CD14-positive monocyte (primary cell): ENCODE measurements around the gene DHTKD1. TPM values are rescaled to one million over a fixed set of nuclear protein-coding genes. Genes with fewer than 3 reads are reported as not detected.

ENCODE experiments used
- DNase-seq, 3 donors: peaks; one replicate each; pipeline ENCODE4 v3.0.0-alpha.2; 2011 to 2022
- H2AFZ ChIP-seq: 2 replicates; pipeline ENCODE4 v1.6.0; 2012; ENCODE audit warnings: mild to moderate bottlenecking, low read depth, low read length, inconsistent platforms; ENCODE audit not compliant: insufficient read depth, poor library complexity, severe bottlenecking
- H3K27ac ChIP-seq, 2 donors: 1 replicate in 1 of 2; 2 replicates in 1 of 2; pipeline ENCODE4 v1.5.1; 2012 to 2013; ENCODE audit warnings: low read length in 2 of 2, control low read depth in 1 of 2, inconsistent platforms in 1 of 2, low read depth in 1 of 2, mild to moderate bottlenecking in 1 of 2
- H3K27me3 ChIP-seq, 2 donors: one replicate each; pipeline versions ENCODE4 v1.6.0 to v1.6.1; 2011 to 2013; ENCODE audit warnings: low read length in 2 of 2; ENCODE audit not compliant: control insufficient read depth in 2 of 2, insufficient read depth in 2 of 2
- H3K36me3 ChIP-seq, 2 donors: replicated peaks in 1 of 2; 1 replicate in 1 of 2; 2 replicates in 1 of 2; pipeline versions ENCODE4 v1.5.1 to v1.6.1; 2012 to 2013; ENCODE audit warnings: low read length in 2 of 2, control low read depth in 1 of 2, inconsistent platforms in 1 of 2, mild to moderate bottlenecking in 1 of 2; ENCODE audit not compliant: insufficient read depth in 2 of 2, control insufficient read depth in 1 of 2
- H3K4me1 ChIP-seq, 2 donors: 1 replicate in 1 of 2; 2 replicates in 1 of 2; pipeline versions ENCODE4 v1.5.1 to v1.6.1; 2012 to 2013; ENCODE audit warnings: low read length in 2 of 2, control low read depth in 1 of 2, inconsistent platforms in 1 of 2, mild to moderate bottlenecking in 1 of 2, moderate library complexity in 1 of 2; ENCODE audit not compliant: insufficient read depth in 2 of 2, control insufficient read depth in 1 of 2
- H3K4me2 ChIP-seq: replicated peaks from 2 replicates; pipeline ENCODE3; 2012; ENCODE audit warnings: low read length, moderate library complexity, mild to moderate bottlenecking; ENCODE audit not compliant: poor library complexity, severe bottlenecking; ENCODE audit errors: extremely low read depth
- H3K4me3 ChIP-seq, 3 experiments: fragments of 200-600 bp in 1 of 3; sonication (generic) in 1 of 3; replicated peaks in 1 of 3; 1 replicate in 2 of 3; 2 replicates in 1 of 3; pipeline ENCODE4 v1.5.1; 2011 to 2013; ENCODE audit warnings: low read length in 3 of 3, mild to moderate bottlenecking in 3 of 3, control low read depth in 2 of 3, low read depth in 2 of 3, inconsistent platforms in 1 of 3, moderate library complexity in 1 of 3
- H3K79me2 ChIP-seq: 2 replicates; pipeline ENCODE4 v1.6.0; 2012; ENCODE audit warnings: mild to moderate bottlenecking, control low read depth, inconsistent platforms, low read length, moderate library complexity; ENCODE audit not compliant: insufficient read depth
- H3K9ac ChIP-seq: 2 replicates; pipeline ENCODE4 v1.6.0; 2017; ENCODE audit warnings: low read length, mild to moderate bottlenecking; ENCODE audit not compliant: insufficient read depth, poor library complexity, severe bottlenecking
- H3K9me3 ChIP-seq, 2 donors: replicated peaks in 1 of 2; 1 replicate in 1 of 2; 2 replicates in 1 of 2; pipeline versions ENCODE4 v1.5.1 to v1.6.1; 2012 to 2013; ENCODE audit warnings: low read length in 2 of 2, control low read depth in 1 of 2; ENCODE audit not compliant: control insufficient read depth in 1 of 2, insufficient read depth in 1 of 2
- H4K20me1 ChIP-seq: 2 replicates; pipeline ENCODE4 v1.6.0; 2012; ENCODE audit warnings: mild to moderate bottlenecking, low read length, control low read depth, moderate library complexity; ENCODE audit not compliant: insufficient read depth
- H3K27ac Mint-ChIP-seq, 7 donors: one replicate each; pipeline ENCODE4 v1.8.0; 2020; ENCODE audit warnings: mild to moderate bottlenecking in 7 of 7, mixed read lengths in 7 of 7, moderate library complexity in 6 of 7, inconsistent platforms in 2 of 7
- H3K27me3 Mint-ChIP-seq, 3 donors: one replicate each; pipeline ENCODE4 v1.8.0; 2021 to 2022; ENCODE audit warnings: low read depth in 3 of 3, mild to moderate bottlenecking in 3 of 3, mixed read lengths in 3 of 3, moderate library complexity in 3 of 3, inconsistent platforms in 1 of 3
- H3K36me3 Mint-ChIP-seq, 2 donors: one replicate each; pipeline ENCODE4 v1.8.0; 2020; ENCODE audit warnings: mixed read lengths in 2 of 2, inconsistent platforms in 1 of 2, mild to moderate bottlenecking in 1 of 2
- H3K4me1 Mint-ChIP-seq: one replicate; pipeline ENCODE4 v1.8.0; 2020; ENCODE audit warnings: mild to moderate bottlenecking, mixed read lengths
- H3K4me3 Mint-ChIP-seq, 2 donors: one replicate each; pipeline ENCODE4 v1.8.0; 2020; ENCODE audit warnings: mild to moderate bottlenecking in 2 of 2, mixed read lengths in 2 of 2, moderate library complexity in 1 of 2
- H3K9me3 Mint-ChIP-seq, 7 donors: one replicate each; pipeline ENCODE4 v1.8.0; 2020 to 2022; ENCODE audit warnings: mixed read lengths in 7 of 7, mild to moderate bottlenecking in 6 of 7, moderate library complexity in 6 of 7, inconsistent platforms in 2 of 7
- CTCF ChIP-seq: fragments of 200-600 bp; IDR thresholded peaks from one replicate; pipeline ENCODE4 v1.8.0; 2022; ENCODE audit warnings: antibody characterized with exemption, mild to moderate bottlenecking
- WGBS: methylation state at CpG from one replicate; pipeline ENCODE4 v1.1.5; 2013; ENCODE audit warnings: missing lambda C conversion rate; ENCODE audit not compliant: insufficient coverage; 5-methylcytosine and 5-hydroxymethylcytosine counted together
- intact Hi-C, 2 donors: fragments of 100-400 bp; cut with micrococcal nuclease; formaldehyde crosslinking; loops; one replicate each; pipeline versions ENCODE4 v1.15.0 to v1.15.1; 2023
- polyA plus RNA-seq, 3 donors: library from polyadenylated mRNA; depleted of rRNA in 1 of 3; unstranded in 2 of 3; stranded (reverse) in 1 of 3; fragments of 300-500 nt in 2 of 3; fragments of >200 nt in 1 of 3; fragmentation: Illumina TruSeq in 2 of 3; gene quantifications; 1 replicate in 2 of 3; 2 replicates in 1 of 3; pipeline ENCODE4 v1.2.3, GENCODE V29; 2012 to 2021

Gene DHTKD1
- polyA plus RNA-seq, 3 donors = 7.0 to 12.1 (median 11.2) TPM

- Histone ChIP-seq H3K4me3 (no peak overlapping the region), H3K4me2 (no peak overlapping the region), H4K20me1 (no peaks in the 10 kb centered on the region), H3K9me3 (no peaks in the 10 kb centered on the region), H3K27me3 (no peaks in the 10 kb centered on the region), H2AFZ (no peak overlapping the region), H3K9ac (no peak overlapping the region), H3K4me1 (peaks cover 19% of the 10 kb centered on the region in 2 donors), H3K79me2 (no peaks in the 10 kb centered on the region), H3K27ac (no peak overlapping the region), H3K36me3 (peaks cover 18 to 68% of the 10 kb centered on the region in 2 donors)
- TF ChIP-seq CTCF = no peak
- Mint-ChIP-seq H3K27ac (no peak overlapping the region), H3K4me1 (peaks cover 25% of the 10 kb centered on the region), H3K9me3 (no peaks in the 10 kb centered on the region), H3K36me3 (peaks cover 33 to 66% of the 10 kb centered on the region in 2 donors), H3K27me3 (peaks cover 0 to 1% (median 0%) of the 10 kb centered on the region in 3 donors), H3K4me3 (no peak overlapping the region)
- intact Hi-C loops = no loop called here
- DNase-seq = no peak
- WGBS = no CpG with 5 or more reads among the region's 2 CpGs
These were observed 44.9 kb downstream of the DHTKD1 start for GRCh38 chr10:12113627-12114026.

GRCh38 chr10:12121673-12122072, 52.9 kb downstream of the DHTKD1 start:
- no peak overlapping the region for H3K27ac ChIP-seq
- no peak overlapping the region for H3K4me3 Mint-ChIP-seq
- DNase-seq = no peak
- no peak overlapping the region for H3K9ac ChIP-seq
- no peaks in the 10 kb centered on the region for H3K79me2 ChIP-seq
- no peaks in the 10 kb centered on the region for H3K27me3 Mint-ChIP-seq
- WGBS = 93% methylated on average over 3 of the region's 4 CpGs
- no peak overlapping the region for H2AFZ ChIP-seq
- no peaks in the 10 kb centered on the region for H3K4me1 ChIP-seq
- no peak overlapping the region for H3K27ac Mint-ChIP-seq
- H3K36me3 Mint-ChIP-seq = peaks cover 55 to 72% of the 10 kb centered on the region in 2 donors
- H3K36me3 ChIP-seq = peaks cover 39 to 64% of the 10 kb centered on the region in 2 donors
- H3K27me3 ChIP-seq = no peaks in the 10 kb centered on the region
- peaks cover 0 to 4% (median 1%) of the 10 kb centered on the region in 7 donors for H3K9me3 Mint-ChIP-seq
- no peaks in the 10 kb centered on the region for H3K9me3 ChIP-seq
- TF ChIP-seq CTCF = no peak
- H4K20me1 ChIP-seq = no peaks in the 10 kb centered on the region
- H3K4me1 Mint-ChIP-seq = no peaks in the 10 kb centered on the region
- H3K4me2 ChIP-seq = no peak overlapping the region
- intact Hi-C loops = no loop called here
- no peak overlapping the region for H3K4me3 ChIP-seq
